A549 (cell line): ENCODE results near the gene EMID1.

Experiments used
- CBX2 ChIP-seq: fragments of 200-600 bp; sonication (generic); IDR thresholded peaks from 2 replicates; pipeline ENCODE4 v1.6.1; 2016; ENCODE audit warnings: low read depth, mild to moderate bottlenecking, borderline replicate concordance
- CEBPB ChIP-seq, 2 experiments: fragments of >200 bp in 1 of 2; sonication (Bioruptor Twin) in 1 of 2; formaldehyde crosslinking in 1 of 2; IDR thresholded peaks; 2 replicates each; pipeline ENCODE4 v1.6.1; 2012 to 2016
- FOSB ChIP-seq: fragments of 250-450 bp; sonication (Bioruptor Pico); IDR thresholded peaks from 2 replicates; pipeline ENCODE4 v1.5.0; 2020; ENCODE audit warnings: mild to moderate bottlenecking, moderate library complexity
- HDAC2 ChIP-seq: fragments of 200-600 bp; sonication (generic); IDR thresholded peaks from 2 replicates; pipeline ENCODE4 v1.6.1; 2016
- HOXA7 ChIP-seq: fragments of 250-450 bp; sonication (Bioruptor Pico); IDR thresholded peaks from 2 replicates; pipeline ENCODE4 v1.5.0; 2020; ENCODE audit warnings: mild to moderate bottlenecking, moderate library complexity
- POLR2A ChIP-seq: IDR thresholded peaks from 2 replicates; pipeline ENCODE4 v1.6.1; 2012; ENCODE audit warnings: mild to moderate bottlenecking, low read length
- ZNF302 ChIP-seq: fragments of 250-450 bp; sonication (Bioruptor Pico); IDR thresholded peaks from 2 replicates; pipeline ENCODE4 v1.9.0; 2021; ENCODE audit warnings: inconsistent platforms, mild to moderate bottlenecking, moderate library complexity
- TF ChIP-seq, protein P1 (sequence below): fragments of >200 bp; sonication (Bioruptor Twin); formaldehyde crosslinking; IDR thresholded peaks from 3 replicates; pipeline ENCODE4 v1.5.1; 2016
- TF ChIP-seq, protein P2 (sequence below): IDR thresholded peaks from 2 replicates; pipeline ENCODE4 v1.6.1; 2012

DNA sequence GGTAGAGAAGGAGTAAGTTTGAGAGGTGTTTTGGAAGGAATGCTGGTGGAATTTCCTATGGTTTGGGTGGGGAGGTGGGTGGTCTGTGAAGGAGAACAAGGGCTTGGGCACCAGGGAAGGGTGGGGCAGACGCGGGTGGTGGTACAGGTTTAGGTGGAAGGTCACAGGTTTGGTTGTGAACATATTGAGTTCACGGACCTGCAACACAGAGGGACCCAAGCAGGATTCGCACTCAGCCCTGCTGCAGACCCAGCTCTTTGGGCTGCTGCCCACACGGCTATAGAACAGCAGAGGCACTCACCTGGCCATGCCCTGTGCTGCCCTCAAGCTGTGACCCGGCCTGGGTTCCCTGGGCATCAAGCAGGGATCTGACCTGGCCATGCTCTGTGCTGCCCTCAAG lies 33.5 kb upstream of the EMID1 start:
- TF ChIP-seq, protein P1, sequence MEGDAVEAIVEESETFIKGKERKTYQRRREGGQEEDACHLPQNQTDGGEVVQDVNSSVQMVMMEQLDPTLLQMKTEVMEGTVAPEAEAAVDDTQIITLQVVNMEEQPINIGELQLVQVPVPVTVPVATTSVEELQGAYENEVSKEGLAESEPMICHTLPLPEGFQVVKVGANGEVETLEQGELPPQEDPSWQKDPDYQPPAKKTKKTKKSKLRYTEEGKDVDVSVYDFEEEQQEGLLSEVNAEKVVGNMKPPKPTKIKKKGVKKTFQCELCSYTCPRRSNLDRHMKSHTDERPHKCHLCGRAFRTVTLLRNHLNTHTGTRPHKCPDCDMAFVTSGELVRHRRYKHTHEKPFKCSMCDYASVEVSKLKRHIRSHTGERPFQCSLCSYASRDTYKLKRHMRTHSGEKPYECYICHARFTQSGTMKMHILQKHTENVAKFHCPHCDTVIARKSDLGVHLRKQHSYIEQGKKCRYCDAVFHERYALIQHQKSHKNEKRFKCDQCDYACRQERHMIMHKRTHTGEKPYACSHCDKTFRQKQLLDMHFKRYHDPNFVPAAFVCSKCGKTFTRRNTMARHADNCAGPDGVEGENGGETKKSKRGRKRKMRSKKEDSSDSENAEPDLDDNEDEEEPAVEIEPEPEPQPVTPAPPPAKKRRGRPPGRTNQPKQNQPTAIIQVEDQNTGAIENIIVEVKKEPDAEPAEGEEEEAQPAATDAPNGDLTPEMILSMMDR, result no peak
- TF ChIP-seq HOXA7 (no peak), CBX2 (no peak), FOSB (CRISPR knock-in tag) (no peak), POLR2A (no peak), ZNF302 (CRISPR knock-in tag) (no peak), CEBPB (IDR thresholded peaks at IDR 0.05) (no peak), HDAC2 (no peak)
- TF ChIP-seq, protein P2, sequence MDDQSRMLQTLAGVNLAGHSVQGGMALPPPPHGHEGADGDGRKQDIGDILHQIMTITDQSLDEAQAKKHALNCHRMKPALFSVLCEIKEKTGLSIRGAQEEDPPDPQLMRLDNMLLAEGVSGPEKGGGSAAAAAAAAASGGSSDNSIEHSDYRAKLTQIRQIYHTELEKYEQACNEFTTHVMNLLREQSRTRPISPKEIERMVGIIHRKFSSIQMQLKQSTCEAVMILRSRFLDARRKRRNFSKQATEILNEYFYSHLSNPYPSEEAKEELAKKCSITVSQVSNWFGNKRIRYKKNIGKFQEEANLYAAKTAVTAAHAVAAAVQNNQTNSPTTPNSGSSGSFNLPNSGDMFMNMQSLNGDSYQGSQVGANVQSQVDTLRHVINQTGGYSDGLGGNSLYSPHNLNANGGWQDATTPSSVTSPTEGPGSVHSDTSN, result no peak
